ENCODE measurements around the gene EXOSC10. TPM values are rescaled to one million over a fixed set of nuclear protein-coding genes. Genes with fewer than 3 reads are reported as not detected.
A peak's percentile ranks its signal among the peaks of the same experiment; 100 is the strongest.

Gene EXOSC10
- total and polyA plus RNA-seq, 2 experiments from 2014 or later = 47.0 to 47.2 TPM

DNA sequence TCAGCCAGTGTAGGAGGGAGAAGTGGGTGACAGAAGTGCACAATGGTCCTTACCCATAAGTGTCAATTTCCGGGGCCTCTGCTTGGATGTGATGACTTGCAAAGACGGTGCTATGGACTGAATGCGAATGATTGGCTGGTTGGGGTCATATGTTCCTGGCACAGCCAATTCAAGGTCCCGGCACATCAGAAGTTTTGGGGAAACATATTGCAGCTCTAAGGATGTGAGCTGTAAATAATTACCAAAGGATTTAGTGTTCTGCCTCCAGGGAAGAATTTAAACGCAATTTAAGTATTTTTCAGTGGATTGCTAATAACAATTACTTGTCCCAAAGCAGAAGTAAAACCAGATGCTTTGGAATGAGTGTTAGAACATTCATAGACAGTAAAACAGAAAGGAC is 26.9 kb upstream of the EXOSC10 start:
- Histone ChIP-seq H3K27me3 (no peaks in the 10 kb centered on the region), H4K20me1 (ENCODE audit: insufficient read depth, poor library complexity, severe bottlenecking) (no peaks in the 10 kb centered on the region), H3K9me3 (ENCODE audit: low read depth) (no peaks in the 10 kb centered on the region), H3K36me3 (replicated peaks; ENCODE audit: insufficient read depth, low read depth) (no peaks in the 10 kb centered on the region), H3K4me3 (no peak overlapping the region), H3K4me2 (no peak overlapping the region), H3K9me2 (replicated peaks; ENCODE audit: insufficient read depth) (no peaks in the 10 kb centered on the region), H3K79me2 (no peaks in the 10 kb centered on the region), H3K27ac (peak overlapping the region; percentile 61), H2AFZ (no peak overlapping the region), H3K4me1 (ENCODE audit: insufficient read depth) (no peaks in the 10 kb centered on the region)
- DNase-seq (ENCODE audit: low spot score) = no peak
- TF ChIP-seq EZH2 (IDR thresholded peaks at IDR 0.05; ENCODE audit: borderline replicate concordance) (no peak), EZH2phosphoT487 (IDR thresholded peaks at IDR 0.05; ENCODE audit: low read depth, severe bottlenecking, unreplicated experiment) (no peak)
- TF ChIP-seq, protein P1, sequence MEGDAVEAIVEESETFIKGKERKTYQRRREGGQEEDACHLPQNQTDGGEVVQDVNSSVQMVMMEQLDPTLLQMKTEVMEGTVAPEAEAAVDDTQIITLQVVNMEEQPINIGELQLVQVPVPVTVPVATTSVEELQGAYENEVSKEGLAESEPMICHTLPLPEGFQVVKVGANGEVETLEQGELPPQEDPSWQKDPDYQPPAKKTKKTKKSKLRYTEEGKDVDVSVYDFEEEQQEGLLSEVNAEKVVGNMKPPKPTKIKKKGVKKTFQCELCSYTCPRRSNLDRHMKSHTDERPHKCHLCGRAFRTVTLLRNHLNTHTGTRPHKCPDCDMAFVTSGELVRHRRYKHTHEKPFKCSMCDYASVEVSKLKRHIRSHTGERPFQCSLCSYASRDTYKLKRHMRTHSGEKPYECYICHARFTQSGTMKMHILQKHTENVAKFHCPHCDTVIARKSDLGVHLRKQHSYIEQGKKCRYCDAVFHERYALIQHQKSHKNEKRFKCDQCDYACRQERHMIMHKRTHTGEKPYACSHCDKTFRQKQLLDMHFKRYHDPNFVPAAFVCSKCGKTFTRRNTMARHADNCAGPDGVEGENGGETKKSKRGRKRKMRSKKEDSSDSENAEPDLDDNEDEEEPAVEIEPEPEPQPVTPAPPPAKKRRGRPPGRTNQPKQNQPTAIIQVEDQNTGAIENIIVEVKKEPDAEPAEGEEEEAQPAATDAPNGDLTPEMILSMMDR (IDR thresholded peaks at IDR 0.05; ENCODE audit: poor library complexity) = no peak
- WGBS (ENCODE audit: low lambda C conversion rate, missing lambda C conversion rate) = 80% methylated on average over 5 of the region's 5 CpGs

DNA sequence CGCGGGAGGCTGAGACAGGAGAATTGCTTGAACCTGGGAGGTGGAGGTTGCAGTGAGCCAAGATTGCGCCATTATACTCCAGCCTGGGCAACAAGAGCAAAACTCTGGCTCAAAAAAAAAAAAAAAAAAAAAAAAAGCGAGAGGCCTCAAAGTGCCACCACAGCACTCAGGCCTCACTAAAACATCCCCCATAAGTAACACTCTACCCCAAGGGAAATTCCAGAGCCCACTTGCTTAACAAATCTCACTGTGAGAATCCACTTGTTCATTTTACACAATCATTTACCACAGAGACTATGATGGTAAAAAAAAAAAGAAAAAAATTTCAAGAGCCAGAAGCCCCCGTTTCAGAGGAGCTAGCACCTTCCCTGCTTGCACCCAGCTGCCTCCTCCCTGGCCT is 26.3 kb upstream of the EXOSC10 start:
- Histone ChIP-seq H3K79me2 (no peaks in the 10 kb centered on the region), H3K9me2 (replicated peaks; ENCODE audit: insufficient read depth) (no peaks in the 10 kb centered on the region), H3K4me2 (no peak overlapping the region), H4K20me1 (ENCODE audit: insufficient read depth, poor library complexity, severe bottlenecking) (no peaks in the 10 kb centered on the region), H3K4me1 (ENCODE audit: insufficient read depth) (no peaks in the 10 kb centered on the region), H3K9me3 (ENCODE audit: low read depth) (no peaks in the 10 kb centered on the region), H3K27ac (peak overlapping the region; percentile 61), H3K4me3 (no peak overlapping the region), H2AFZ (no peak overlapping the region), H3K36me3 (replicated peaks; ENCODE audit: insufficient read depth, low read depth) (no peaks in the 10 kb centered on the region), H3K27me3 (no peaks in the 10 kb centered on the region)
- 93% methylated on average over 5 of the region's 5 CpGs for WGBS (ENCODE audit: low lambda C conversion rate, missing lambda C conversion rate)
- TF ChIP-seq EZH2 (IDR thresholded peaks at IDR 0.05; ENCODE audit: borderline replicate concordance) (no peak), EZH2phosphoT487 (IDR thresholded peaks at IDR 0.05; ENCODE audit: low read depth, severe bottlenecking, unreplicated experiment) (no peak)
- TF ChIP-seq, protein P1 (IDR thresholded peaks at IDR 0.05; ENCODE audit: poor library complexity) = no peak
- no peak for DNase-seq (ENCODE audit: low spot score)

DNA sequence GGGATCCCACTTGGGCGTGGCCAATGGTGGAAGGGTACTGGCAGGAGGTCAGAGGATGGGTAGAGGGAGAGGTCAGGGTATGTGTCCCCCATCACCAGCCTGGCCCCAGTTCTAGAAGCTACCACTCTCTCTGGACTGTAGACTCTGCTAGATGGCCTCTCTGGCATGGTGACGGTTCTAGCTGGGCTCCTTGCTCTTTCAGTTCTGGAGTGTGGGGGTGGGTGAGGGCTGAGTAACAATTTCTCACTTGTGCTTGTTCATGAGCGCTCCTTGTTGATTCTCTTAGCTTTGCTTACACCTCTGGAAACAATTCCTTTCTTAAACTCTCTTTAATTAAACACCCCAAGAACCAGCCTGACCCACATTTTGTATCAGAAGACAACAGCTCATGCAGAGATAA is 25.3 kb upstream of the EXOSC10 start:
- Histone ChIP-seq H3K9me3 (ENCODE audit: low read depth) (no peaks in the 10 kb centered on the region), H3K27me3 (no peaks in the 10 kb centered on the region), H3K4me1 (ENCODE audit: insufficient read depth) (no peaks in the 10 kb centered on the region), H3K79me2 (no peaks in the 10 kb centered on the region), H3K9me2 (replicated peaks; ENCODE audit: insufficient read depth) (no peaks in the 10 kb centered on the region), H2AFZ (no peak overlapping the region), H3K27ac (no peak overlapping the region), H3K36me3 (replicated peaks; ENCODE audit: insufficient read depth, low read depth) (no peaks in the 10 kb centered on the region), H3K4me2 (no peak overlapping the region), H3K4me3 (no peak overlapping the region), H4K20me1 (ENCODE audit: insufficient read depth, poor library complexity, severe bottlenecking) (no peaks in the 10 kb centered on the region)
- WGBS (ENCODE audit: low lambda C conversion rate, missing lambda C conversion rate) = 100% methylated on average over 3 of the region's 3 CpGs
- TF ChIP-seq EZH2phosphoT487 (IDR thresholded peaks at IDR 0.05; ENCODE audit: low read depth, severe bottlenecking, unreplicated experiment) = no peak
- TF ChIP-seq EZH2 (IDR thresholded peaks at IDR 0.05; ENCODE audit: borderline replicate concordance) = no peak
- TF ChIP-seq, protein P1 (IDR thresholded peaks at IDR 0.05; ENCODE audit: poor library complexity) = no peak
- no peak for DNase-seq (ENCODE audit: low spot score)

DNA sequence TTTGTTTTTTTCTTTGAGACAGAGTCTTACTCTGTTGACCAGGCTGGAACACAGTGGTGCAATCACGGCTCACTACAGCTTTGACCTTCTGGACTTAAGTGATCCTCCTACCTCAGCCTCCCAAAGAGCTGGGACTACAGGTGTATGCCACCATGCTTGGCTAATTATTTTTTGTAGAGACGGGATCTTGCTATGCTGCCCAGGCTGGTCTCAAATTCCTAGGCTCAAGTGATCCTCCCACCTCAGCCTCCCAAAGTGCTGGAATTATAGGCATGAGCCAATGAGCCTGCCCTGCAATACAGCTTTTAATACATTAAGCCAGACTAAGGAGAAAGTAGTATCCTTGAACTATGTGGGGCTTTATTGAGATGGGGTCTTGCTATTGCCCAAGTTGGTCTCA is 16.6 kb upstream of the EXOSC10 start:
- no peak overlapping the region for H3K27ac ChIP-seq
- H3K4me3 ChIP-seq = no peak overlapping the region
- H4K20me1 ChIP-seq (ENCODE audit: insufficient read depth, poor library complexity, severe bottlenecking) = peaks cover 3% of the 10 kb centered on the region
- H3K9me3 ChIP-seq (ENCODE audit: low read depth) = no peaks in the 10 kb centered on the region
- 96% methylated on average over 2 of the region's 2 CpGs for WGBS (ENCODE audit: low lambda C conversion rate, missing lambda C conversion rate)
- H3K36me3 ChIP-seq (replicated peaks; ENCODE audit: insufficient read depth, low read depth) = no peaks in the 10 kb centered on the region
- no peaks in the 10 kb centered on the region for H3K4me1 ChIP-seq (ENCODE audit: insufficient read depth)
- no peak overlapping the region for H2AFZ ChIP-seq
- H3K79me2 ChIP-seq = no peaks in the 10 kb centered on the region
- H3K4me2 ChIP-seq = no peak overlapping the region
- TF ChIP-seq EZH2 (IDR thresholded peaks at IDR 0.05; ENCODE audit: borderline replicate concordance) (no peak), EZH2phosphoT487 (IDR thresholded peaks at IDR 0.05; ENCODE audit: low read depth, severe bottlenecking, unreplicated experiment) (no peak)
- TF ChIP-seq, protein P1 (IDR thresholded peaks at IDR 0.05; ENCODE audit: poor library complexity) = no peak
- DNase-seq (ENCODE audit: low spot score) = no peak
- no peaks in the 10 kb centered on the region for H3K9me2 ChIP-seq (replicated peaks; ENCODE audit: insufficient read depth)
- H3K27me3 ChIP-seq = no peaks in the 10 kb centered on the region

Data from hepatocyte (in vitro differentiated cells).